Nephron progenitor cell (in vitro differentiated cells): ENCODE data around the gene SCML2.

Experiments
- DNase-seq: peaks from one replicate; pipeline ENCODE4 v3.0.0; 2021
- H3K27ac Mint-ChIP-seq: 2 replicates; pipeline ENCODE4 v1.8.0; 2021; ENCODE audit warnings: mild to moderate bottlenecking, moderate library complexity, mixed read lengths
- H3K27me3 Mint-ChIP-seq: 2 replicates; pipeline ENCODE4 v1.8.0; 2021; ENCODE audit warnings: mild to moderate bottlenecking, low read depth, mixed read lengths; ENCODE audit not compliant: poor library complexity
- H3K36me3 Mint-ChIP-seq: 2 replicates; pipeline ENCODE4 v1.8.0; 2021; ENCODE audit warnings: low read depth, mixed read lengths
- H3K4me1 Mint-ChIP-seq: 2 replicates; pipeline ENCODE4 v1.8.0; 2021; ENCODE audit warnings: mixed read lengths
- H3K4me3 Mint-ChIP-seq: 2 replicates; pipeline ENCODE4 v1.8.0; 2021; ENCODE audit warnings: mild to moderate bottlenecking, moderate library complexity, mixed read lengths
- H3K9me3 Mint-ChIP-seq: 2 replicates; pipeline ENCODE4 v1.8.0; 2021; ENCODE audit warnings: mild to moderate bottlenecking, moderate library complexity, mixed read lengths
- CTCF ChIP-seq: fragments of 200-600 bp; sonication (generic); IDR thresholded peaks from 2 replicates; pipeline ENCODE4 v1.5.0; 2021; ENCODE audit warnings: antibody characterized with exemption

SCML2 gene

GRCh38 chrX:18210470-18210869 is 144.0 kb downstream of the SCML2 start:
- H3K9me3 Mint-ChIP-seq = peaks cover 18% of the 10 kb centered on the region
- no peaks in the 10 kb centered on the region for H3K36me3 Mint-ChIP-seq

GRCh38 chrX:18206657-18207056 is 147.8 kb downstream of the SCML2 start:
- DNase-seq = no peak
- peaks cover 24% of the 10 kb centered on the region for H3K9me3 Mint-ChIP-seq
- no peak for TF ChIP-seq CTCF
- no peaks in the 10 kb centered on the region for H3K27me3 Mint-ChIP-seq
- no peak overlapping the region for H3K4me3 Mint-ChIP-seq
- H3K27ac Mint-ChIP-seq = no peak overlapping the region
- H3K4me1 Mint-ChIP-seq = no peaks in the 10 kb centered on the region
- no peaks in the 10 kb centered on the region for H3K36me3 Mint-ChIP-seq

More at GRCh38 chrX:18210470-18210869, 144.0 kb downstream of the SCML2 start:
- H3K27ac Mint-ChIP-seq = no peak overlapping the region
- no peak overlapping the region for H3K4me3 Mint-ChIP-seq
- H3K4me1 Mint-ChIP-seq = no peaks in the 10 kb centered on the region
- peak; percentile 27 for TF ChIP-seq CTCF
- no peaks in the 10 kb centered on the region for H3K27me3 Mint-ChIP-seq
- DNase-seq = no peak

- Mint-ChIP-seq H3K36me3 (no peaks in the 10 kb centered on the region), H3K4me3 (no peak overlapping the region), H3K9me3 (peaks cover 38% of the 10 kb centered on the region), H3K27ac (no peak overlapping the region), H3K4me1 (no peaks in the 10 kb centered on the region), H3K27me3 (peaks cover 7% of the 10 kb centered on the region)
- no peak for TF ChIP-seq CTCF
- DNase-seq = no peak
These were observed 150.9 kb downstream of the SCML2 start for GRCh38 chrX:18203631-18204030.

- Mint-ChIP-seq H3K4me3 (no peak overlapping the region), H3K27ac (no peak overlapping the region), H3K27me3 (peaks cover 12% of the 10 kb centered on the region), H3K4me1 (no peaks in the 10 kb centered on the region), H3K9me3 (peaks cover 55% of the 10 kb centered on the region), H3K36me3 (no peaks in the 10 kb centered on the region)
- no peak for TF ChIP-seq CTCF
- no peak for DNase-seq
These were observed 159.8 kb downstream of the SCML2 start for GRCh38 chrX:18194688-18195087.
